GM21515 (cell line): ENCODE measurements around the gene TMEM218.

Source experiments
- ATAC-seq: cut with Tn5 transposase; IDR thresholded peaks from one replicate; pipeline ENCODE4 v1.9.1; 2021; ENCODE audit not compliant: unreplicated experiment

Gene TMEM218

GRCh38 chr11:125129316-125129993 is 18.0 kb upstream of the TMEM218 start:
- no peak for ATAC-seq

- ATAC-seq, result no peak
Measured at GRCh38 chr11:125128450-125128849, 17.0 kb upstream of the TMEM218 start.

- ATAC-seq, result no peak
Measured at GRCh38 chr11:125124618-125124992, 13.2 kb upstream of the TMEM218 start.

GRCh38 chr11:125123947-125124617 is 12.7 kb upstream of the TMEM218 start:
- no peak for ATAC-seq

- ATAC-seq, result no peak
Measured at GRCh38 chr11:125123194-125123946, 11.9 kb upstream of the TMEM218 start.

- ATAC-seq, result no peak
Measured at GRCh38 chr11:125117429-125117828, 6.0 kb upstream of the TMEM218 start.

- ATAC-seq, result no peak
Measured at GRCh38 chr11:125114518-125114917, 3.1 kb upstream of the TMEM218 start.

- no peak for ATAC-seq
Measured at GRCh38 chr11:125112208-125112604, 780 bp upstream of the TMEM218 start.

- ATAC-seq, result no peak
Measured at GRCh38 chr11:125111001-125111342, 454 bp downstream of the TMEM218 start.

GRCh38 chr11:125110506-125110905 is 920 bp downstream of the TMEM218 start:
- no peak for ATAC-seq

GRCh38 chr11:125108469-125108868 is 3.0 kb downstream of the TMEM218 start:
- no peak for ATAC-seq

- ATAC-seq, result no peak
Measured at GRCh38 chr11:125105926-125106325, 5.5 kb downstream of the TMEM218 start.

- ATAC-seq, result no peak
Measured at GRCh38 chr11:125102510-125102909, 8.9 kb downstream of the TMEM218 start.

GRCh38 chr11:125102025-125102424 is 9.4 kb downstream of the TMEM218 start:
- ATAC-seq, result no peak

- no peak for ATAC-seq
Measured at GRCh38 chr11:125101596-125101995, 9.8 kb downstream of the TMEM218 start.

GRCh38 chr11:125100136-125100535 is 11.3 kb downstream of the TMEM218 start:
- ATAC-seq, result no peak

- ATAC-seq, result no peak
Measured at GRCh38 chr11:125094731-125095130, 16.7 kb downstream of the TMEM218 start.

- ATAC-seq, result no peak
Measured at GRCh38 chr11:125093502-125093901, 17.9 kb downstream of the TMEM218 start.

- no peak for ATAC-seq
Measured at GRCh38 chr11:125092669-125093068, 18.8 kb downstream of the TMEM218 start.

- ATAC-seq, result no peak
Measured at GRCh38 chr11:125091877-125092664, 19.4 kb downstream of the TMEM218 start.

GRCh38 chr11:125091247-125091876 is 20.1 kb downstream of the TMEM218 start:
- ATAC-seq, result no peak
